Liver (tissue), 9 donors: ENCODE measurements around the gene KRT9. TPM values are rescaled to one million over a fixed set of nuclear protein-coding genes. Genes with fewer than 3 reads are reported as not detected.

Source experiments
- DNase-seq: peaks from one replicate; pipeline ENCODE4 v3.0.0-alpha.2; 2017; ENCODE audit warnings: low spot score
- H3K27ac ChIP-seq, 2 donors: one replicate each; pipeline ENCODE4 v1.7.0; 2013; ENCODE audit warnings: inconsistent platforms in 2 of 2, low read length in 2 of 2, control low read depth in 1 of 2, low read depth in 1 of 2, mild to moderate bottlenecking in 1 of 2
- H3K27me3 ChIP-seq, 4 donors: one replicate each; pipeline versions ENCODE4 v1.6.1 to v1.7.0; 2013; ENCODE audit warnings: low read length in 3 of 4, inconsistent platforms in 1 of 4, mild to moderate bottlenecking in 1 of 4, moderate library complexity in 1 of 4; ENCODE audit not compliant: control insufficient read depth in 4 of 4, insufficient read depth in 4 of 4
- H3K36me3 ChIP-seq, 4 donors: one replicate each; pipeline versions ENCODE4 v1.6.1 to v1.7.0; 2013; ENCODE audit warnings: low read length in 3 of 4, mild to moderate bottlenecking in 3 of 4, low read depth in 1 of 4, moderate library complexity in 1 of 4; ENCODE audit not compliant: control insufficient read depth in 4 of 4, insufficient read depth in 3 of 4
- H3K4me1 ChIP-seq, 4 donors: one replicate each; pipeline versions ENCODE4 v1.6.1 to v1.7.0; 2013; ENCODE audit warnings: low read length in 3 of 4, mild to moderate bottlenecking in 3 of 4, moderate library complexity in 1 of 4; ENCODE audit not compliant: control insufficient read depth in 4 of 4, insufficient read depth in 4 of 4
- H3K4me3 ChIP-seq, 3 donors: one replicate each; pipeline versions ENCODE4 v1.6.1 to v1.7.0; 2013; ENCODE audit warnings: low read length in 3 of 3, control low read depth in 1 of 3, low read depth in 1 of 3, mild to moderate bottlenecking in 1 of 3
- H3K9ac ChIP-seq, 2 donors: one replicate each; pipeline ENCODE4 v1.7.0; 2013; ENCODE audit warnings: low read length in 2 of 2, mild to moderate bottlenecking in 2 of 2, moderate library complexity in 2 of 2, control low read depth in 1 of 2, low read depth in 1 of 2
- H3K9me3 ChIP-seq, 4 donors: one replicate each; pipeline versions ENCODE4 v1.6.1 to v1.7.0; 2013; ENCODE audit warnings: low read length in 3 of 4; ENCODE audit not compliant: control insufficient read depth in 4 of 4
- HNF4A ChIP-seq, 2 donors: conservative IDR thresholded peaks; 2 replicates each; pipeline ENCODE4 v1.6.1; 2016; ENCODE audit warnings: antibody characterized with exemption in 2 of 2, mild to moderate bottlenecking in 2 of 2
- HNF4G ChIP-seq: IDR thresholded peaks from 2 replicates; pipeline ENCODE4 v1.6.1; 2016; ENCODE audit warnings: antibody characterized with exemption
- JUND ChIP-seq, 2 donors: IDR thresholded peaks; 2 replicates each; pipeline ENCODE4 v1.6.1; 2016; ENCODE audit warnings: antibody characterized with exemption in 2 of 2
- MAX ChIP-seq: IDR thresholded peaks from 2 replicates; pipeline ENCODE4 v1.6.1; 2016; ENCODE audit warnings: antibody characterized with exemption
- RAD21 ChIP-seq, 2 donors: IDR thresholded peaks; 2 replicates each; pipeline ENCODE4 v1.6.1; 2016; ENCODE audit warnings: antibody characterized with exemption in 2 of 2, mild to moderate bottlenecking in 2 of 2
- REST ChIP-seq: IDR thresholded peaks from 2 replicates; pipeline ENCODE4 v1.6.1; 2016; ENCODE audit warnings: antibody characterized with exemption, mild to moderate bottlenecking
- TAF1 ChIP-seq: conservative IDR thresholded peaks from 2 replicates; pipeline ENCODE4 v1.6.1; 2016; ENCODE audit warnings: antibody characterized with exemption, mild to moderate bottlenecking
- YY1 ChIP-seq: IDR thresholded peaks from 2 replicates; pipeline ENCODE4 v1.6.1; 2016; ENCODE audit warnings: antibody characterized with exemption, mild to moderate bottlenecking
- ZBTB33 ChIP-seq: IDR thresholded peaks from 2 replicates; pipeline ENCODE4 v1.6.1; 2016; ENCODE audit warnings: antibody characterized with exemption
- WGBS: extraction: QIAGEN DNeasy Blood & Tissue Kit; methylation state at CpG from one replicate; pipeline ENCODE4 v1.1.7; 2013; 5-methylcytosine and 5-hydroxymethylcytosine counted together
- polyA plus RNA-seq, 2 donors: library from polyadenylated mRNA; stranded (reverse) in 1 of 2; unstranded in 1 of 2; fragments of 200-250 nt in 1 of 2; fragments of >200 nt in 1 of 2; fragmentation: Nextera tagmentation in 1 of 2; extraction: Ambion mirVana in 1 of 2; gene quantifications; one replicate each; pipeline versions ENCODE4 v1.2.1 to v1.2.3, GENCODE V29; 2013 to 2015
- total RNA-seq, 2 donors: library from RNA; depleted of rRNA; stranded (reverse); fragments of >200 nt; gene quantifications; one replicate each; pipeline ENCODE4 v1.2.3, GENCODE V29; 2014
- donor health status: healthy.
- donor health status: healthy.
- donor health status: healthy.
- donor health status: healthy.
- donor health status: healthy.

Gene KRT9
- total and polyA plus RNA-seq, 4 donors: not detected

GRCh38 chr17:41553176-41553575, 18.7 kb downstream of the KRT9 start:
- DNase-seq: no peak
- no peak overlapping the region for H3K9ac ChIP-seq
- H3K36me3 ChIP-seq: no peaks in the 10 kb centered on the region
- no peaks in the 10 kb centered on the region for H3K9me3 ChIP-seq
- H3K27me3 ChIP-seq: peaks cover 0 to 2% (median 0%) of the 10 kb centered on the region in 4 donors
- peaks cover 3 to 8% (median 6%) of the 10 kb centered on the region in 4 donors for H3K4me1 ChIP-seq
- TF ChIP-seq RAD21 (IDR thresholded peaks at IDR 0.05): no peak
- TF ChIP-seq HNF4A (conservative IDR thresholded peaks at IDR 0.05): no peak
- no peak for TF ChIP-seq JUND (IDR thresholded peaks at IDR 0.05)
- no peak for TF ChIP-seq REST
- no peak for TF ChIP-seq YY1
- no peak for TF ChIP-seq TAF1
- no peak for TF ChIP-seq MAX
- TF ChIP-seq ZBTB33: no peak
- WGBS: 74% methylated on average over 4 of the region's 4 CpGs
- no peak overlapping the region for H3K27ac ChIP-seq
- H3K4me3 ChIP-seq: no peak overlapping the region

- Histone ChIP-seq H3K36me3 (no peaks in the 10 kb centered on the region), H3K4me1 (peaks cover 3 to 8% (median 6%) of the 10 kb centered on the region in 4 donors), H3K27me3 (peaks cover 0 to 5% (median 0%) of the 10 kb centered on the region in 4 donors), H3K9me3 (no peaks in the 10 kb centered on the region), H3K9ac (no peak overlapping the region), H3K4me3 (no peak overlapping the region), H3K27ac (no peak overlapping the region)
- no peak for TF ChIP-seq ZBTB33
- 85% methylated on average over 5 of the region's 5 CpGs for WGBS
- no peak for DNase-seq
Measured at GRCh38 chr17:41552455-41552854, 19.4 kb downstream of the KRT9 start.

GRCh38 chr17:41551365-41551764, 20.5 kb downstream of the KRT9 start:
- Histone ChIP-seq H3K4me3 (no peak overlapping the region), H3K27me3 (peaks cover 0 to 5% (median 0%) of the 10 kb centered on the region in 4 donors), H3K36me3 (no peaks in the 10 kb centered on the region), H3K4me1 (peaks cover 3 to 8% (median 6%) of the 10 kb centered on the region in 4 donors), H3K9ac (no peak overlapping the region), H3K9me3 (peaks cover 0 to 3% (median under 1%) of the 10 kb centered on the region in 4 donors), H3K27ac (no peak overlapping the region)
- DNase-seq: no peak
- TF ChIP-seq HNF4G: no peak
- WGBS: 71% methylated on average over 5 of the region's 5 CpGs
